Osteocyte (in vitro differentiated cells): ENCODE results near the gene MSTN. TPM values are rescaled to one million over a fixed set of nuclear protein-coding genes. Genes with fewer than 3 reads are reported as not detected.

ENCODE experiments used
- DNase-seq: peaks from one replicate; pipeline ENCODE4 v3.0.0; 2021; ENCODE audit warnings: mixed read lengths; ENCODE audit not compliant: unreplicated experiment; ENCODE audit errors: extremely low spot score
- H3K27ac Mint-ChIP-seq: one replicate; pipeline ENCODE4 v1.8.0; 2021; ENCODE audit warnings: mild to moderate bottlenecking, mixed read lengths; ENCODE audit not compliant: unreplicated experiment
- H3K27me3 Mint-ChIP-seq: one replicate; pipeline ENCODE4 v1.8.0; 2021; ENCODE audit warnings: mixed read lengths; ENCODE audit not compliant: unreplicated experiment
- H3K36me3 Mint-ChIP-seq: one replicate; pipeline ENCODE4 v1.8.0; 2021; ENCODE audit warnings: mixed read lengths; ENCODE audit not compliant: unreplicated experiment
- H3K4me1 Mint-ChIP-seq: one replicate; pipeline ENCODE4 v1.8.0; 2021; ENCODE audit warnings: mixed read lengths; ENCODE audit not compliant: unreplicated experiment
- H3K4me3 Mint-ChIP-seq: one replicate; pipeline ENCODE4 v1.8.0; 2021; ENCODE audit warnings: mild to moderate bottlenecking, moderate library complexity, mixed read lengths; ENCODE audit not compliant: unreplicated experiment
- H3K9me3 Mint-ChIP-seq: one replicate; pipeline ENCODE4 v1.8.0; 2021; ENCODE audit warnings: mixed read lengths; ENCODE audit not compliant: unreplicated experiment
- CTCF ChIP-seq: fragments of 200-600 bp; sonication (generic); IDR thresholded peaks from 2 replicates; pipeline ENCODE4 v1.5.0; 2021; ENCODE audit warnings: antibody characterized with exemption, mild to moderate bottlenecking, moderate library complexity
- total RNA-seq: library from RNA; stranded (reverse); gene quantifications from 2 replicates; pipeline ENCODE4 v1.2.1, GENCODE V29; 2021

Gene MSTN
- total RNA-seq, 1 donor from 2014 or later, result 0.89 TPM

DNA sequence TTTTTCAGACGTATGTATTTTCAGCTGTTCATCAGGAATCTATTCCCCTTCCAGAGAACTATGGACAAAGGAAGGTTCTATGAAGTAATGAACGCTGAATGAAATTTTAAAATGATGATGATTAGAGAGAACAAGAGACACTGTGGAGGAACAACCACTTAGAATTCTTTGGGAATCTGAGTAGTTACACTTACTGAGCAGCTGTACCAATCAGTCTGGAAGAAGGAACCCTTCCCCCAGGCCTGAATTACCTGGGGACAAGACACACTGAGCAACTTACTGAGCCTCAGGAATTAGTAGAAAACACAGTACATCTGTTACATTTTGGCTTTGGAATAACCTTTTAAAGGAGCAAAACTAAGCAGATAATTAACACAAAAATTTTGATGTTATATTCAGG is 1.9 kb downstream of the MSTN start:
- TF ChIP-seq CTCF, result no peak
- no peak for DNase-seq
- no peaks in the 10 kb centered on the region for H3K9me3 Mint-ChIP-seq
- H3K27ac Mint-ChIP-seq, result no peak overlapping the region
- H3K27me3 Mint-ChIP-seq, result no peaks in the 10 kb centered on the region
- H3K36me3 Mint-ChIP-seq, result no peaks in the 10 kb centered on the region
- H3K4me1 Mint-ChIP-seq, result peaks cover 1% of the 10 kb centered on the region
- H3K4me3 Mint-ChIP-seq, result no peak overlapping the region

- Mint-ChIP-seq H3K9me3 (no peaks in the 10 kb centered on the region), H3K27ac (no peak overlapping the region), H3K4me3 (no peak overlapping the region), H3K27me3 (no peaks in the 10 kb centered on the region), H3K4me1 (peaks cover 1% of the 10 kb centered on the region), H3K36me3 (no peaks in the 10 kb centered on the region)
- no peak for TF ChIP-seq CTCF
- DNase-seq, result no peak
Observed at GRCh38 chr2:190060019-190060418, 2.5 kb downstream of the MSTN start.

- Mint-ChIP-seq H3K4me3 (no peak overlapping the region), H3K27ac (no peak overlapping the region)
Observed at GRCh38 chr2:190053426-190053825, 9.1 kb downstream of the MSTN start.

DNA sequence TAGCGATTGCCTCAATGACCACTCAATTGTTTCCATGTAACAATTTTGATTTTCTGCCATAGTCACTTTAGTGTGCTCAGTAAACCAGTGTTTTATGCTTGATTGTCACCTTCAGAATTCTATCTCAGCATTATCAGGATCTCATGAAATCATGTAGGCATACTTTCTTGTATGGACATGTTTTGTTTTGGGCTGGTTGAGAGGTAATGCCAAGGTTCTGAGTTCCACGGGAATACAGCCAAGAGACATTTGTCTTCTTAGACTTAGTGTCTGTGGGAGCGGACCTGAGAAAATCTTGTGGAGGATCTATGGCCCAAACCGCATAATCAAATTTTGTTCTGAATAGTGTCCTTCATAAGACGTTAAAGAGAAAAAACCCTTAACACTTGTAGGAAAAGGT is 10.2 kb downstream of the MSTN start:
- no peak for DNase-seq
- H3K4me3 Mint-ChIP-seq, result no peak overlapping the region
- no peaks in the 10 kb centered on the region for H3K9me3 Mint-ChIP-seq
- H3K27me3 Mint-ChIP-seq, result no peaks in the 10 kb centered on the region
- H3K4me1 Mint-ChIP-seq, result peaks cover 5% of the 10 kb centered on the region
- no peak for TF ChIP-seq CTCF
- H3K27ac Mint-ChIP-seq, result no peak overlapping the region
- no peaks in the 10 kb centered on the region for H3K36me3 Mint-ChIP-seq

More at GRCh38 chr2:190053426-190053825, 9.1 kb downstream of the MSTN start:
- no peaks in the 10 kb centered on the region for H3K27me3 Mint-ChIP-seq
- no peaks in the 10 kb centered on the region for H3K36me3 Mint-ChIP-seq
- no peak for TF ChIP-seq CTCF
- H3K9me3 Mint-ChIP-seq, result no peaks in the 10 kb centered on the region
- no peak for DNase-seq
- peaks cover 5% of the 10 kb centered on the region for H3K4me1 Mint-ChIP-seq

GRCh38 chr2:190051223-190051622 is 11.3 kb downstream of the MSTN start:
- Mint-ChIP-seq H3K36me3 (no peaks in the 10 kb centered on the region), H3K4me1 (peaks cover 5% of the 10 kb centered on the region), H3K4me3 (no peak overlapping the region), H3K9me3 (no peaks in the 10 kb centered on the region), H3K27ac (no peak overlapping the region), H3K27me3 (no peaks in the 10 kb centered on the region)
- DNase-seq, result no peak
- TF ChIP-seq CTCF, result no peak
